ENCODE measurements around the gene OR5AU1.

The OR5AU1 gene

GRCh38 chr14:21155963-21156362 is at the start of gene OR5AU1:
Gene OR5AU1 (minus strand): TSS chr14:21156063. CDS start chr14:21155872, 191 bp downstream.
- Histone ChIP-seq H3K9ac (ENCODE audit: low read depth, low read length) (no peak within 1 kb of the TSS), H3K36me3 (ENCODE audit: control insufficient read depth, insufficient read depth, low read length) (no peaks in the 10 kb centered on the region), H3K4me3 (ENCODE audit: low read depth, low read length) (no peak within 1 kb of the TSS), H3K27me3 (ENCODE audit: control insufficient read depth, insufficient read depth, low read length) (peaks cover 5% of the 10 kb centered on the region), H3K9me3 (ENCODE audit: control insufficient read depth, insufficient read depth, low read length) (no peaks in the 10 kb centered on the region), H3K4me1 (ENCODE audit: control insufficient read depth, insufficient read depth, low read length) (no peaks in the 10 kb centered on the region)

- no peaks in the 10 kb centered on the region for H3K27me3 ChIP-seq (ENCODE audit: control insufficient read depth, insufficient read depth, low read length)
- H3K9ac ChIP-seq (ENCODE audit: low read depth, low read length): no peak overlapping the region
- no peaks in the 10 kb centered on the region for H3K36me3 ChIP-seq (ENCODE audit: control insufficient read depth, insufficient read depth, low read length)
- no peak overlapping the region for H3K4me3 ChIP-seq (ENCODE audit: low read depth, low read length)
- peaks cover 8% of the 10 kb centered on the region for H3K4me1 ChIP-seq (ENCODE audit: control insufficient read depth, insufficient read depth, low read length)
- H3K9me3 ChIP-seq (ENCODE audit: control insufficient read depth, insufficient read depth, low read length): no peaks in the 10 kb centered on the region
These were observed 49.3 kb upstream of the OR5AU1 start for GRCh38 chr14:21205026-21205677.

- H3K36me3 ChIP-seq (ENCODE audit: control insufficient read depth, insufficient read depth, low read length): no peaks in the 10 kb centered on the region
These were observed 48.5 kb upstream of the OR5AU1 start for GRCh38 chr14:21204167-21205025.

GRCh38 chr14:21203470-21204166 is 47.8 kb upstream of the OR5AU1 start:
- Histone ChIP-seq H3K27me3 (ENCODE audit: control insufficient read depth, insufficient read depth, low read length) (no peaks in the 10 kb centered on the region), H3K9ac (ENCODE audit: low read depth, low read length) (no peak overlapping the region), H3K36me3 (ENCODE audit: control insufficient read depth, insufficient read depth, low read length) (no peaks in the 10 kb centered on the region), H3K9me3 (ENCODE audit: control insufficient read depth, insufficient read depth, low read length) (no peaks in the 10 kb centered on the region), H3K4me1 (ENCODE audit: control insufficient read depth, insufficient read depth, low read length) (peaks cover 4% of the 10 kb centered on the region), H3K4me3 (ENCODE audit: low read depth, low read length) (no peak overlapping the region)

More at GRCh38 chr14:21204167-21205025, 48.5 kb upstream of the OR5AU1 start:
- H3K9me3 ChIP-seq (ENCODE audit: control insufficient read depth, insufficient read depth, low read length): no peaks in the 10 kb centered on the region
- H3K4me1 ChIP-seq (ENCODE audit: control insufficient read depth, insufficient read depth, low read length): peaks cover 4% of the 10 kb centered on the region
- H3K4me3 ChIP-seq (ENCODE audit: low read depth, low read length): no peak overlapping the region
- no peak overlapping the region for H3K9ac ChIP-seq (ENCODE audit: low read depth, low read length)
- H3K27me3 ChIP-seq (ENCODE audit: control insufficient read depth, insufficient read depth, low read length): no peaks in the 10 kb centered on the region

GRCh38 chr14:21202463-21203358 is 46.8 kb upstream of the OR5AU1 start:
- H3K4me1 ChIP-seq (ENCODE audit: control insufficient read depth, insufficient read depth, low read length): peaks cover 4% of the 10 kb centered on the region
- no peaks in the 10 kb centered on the region for H3K9me3 ChIP-seq (ENCODE audit: control insufficient read depth, insufficient read depth, low read length)
- H3K9ac ChIP-seq (ENCODE audit: low read depth, low read length): no peak overlapping the region
- no peaks in the 10 kb centered on the region for H3K27me3 ChIP-seq (ENCODE audit: control insufficient read depth, insufficient read depth, low read length)
- no peaks in the 10 kb centered on the region for H3K36me3 ChIP-seq (ENCODE audit: control insufficient read depth, insufficient read depth, low read length)
- H3K4me3 ChIP-seq (ENCODE audit: low read depth, low read length): no peak overlapping the region

GRCh38 chr14:21201732-21202462 is 46.0 kb upstream of the OR5AU1 start:
- no peaks in the 10 kb centered on the region for H3K9me3 ChIP-seq (ENCODE audit: control insufficient read depth, insufficient read depth, low read length)
- no peaks in the 10 kb centered on the region for H3K36me3 ChIP-seq (ENCODE audit: control insufficient read depth, insufficient read depth, low read length)
- peaks cover 2% of the 10 kb centered on the region for H3K4me1 ChIP-seq (ENCODE audit: control insufficient read depth, insufficient read depth, low read length)
- no peak overlapping the region for H3K4me3 ChIP-seq (ENCODE audit: low read depth, low read length)
- no peaks in the 10 kb centered on the region for H3K27me3 ChIP-seq (ENCODE audit: control insufficient read depth, insufficient read depth, low read length)
- H3K9ac ChIP-seq (ENCODE audit: low read depth, low read length): no peak overlapping the region

GRCh38 chr14:21200752-21201461 is 45.0 kb upstream of the OR5AU1 start:
- Histone ChIP-seq H3K9me3 (ENCODE audit: control insufficient read depth, insufficient read depth, low read length) (no peaks in the 10 kb centered on the region), H3K27me3 (ENCODE audit: control insufficient read depth, insufficient read depth, low read length) (no peaks in the 10 kb centered on the region), H3K4me3 (ENCODE audit: low read depth, low read length) (no peak overlapping the region), H3K9ac (ENCODE audit: low read depth, low read length) (no peak overlapping the region), H3K4me1 (ENCODE audit: control insufficient read depth, insufficient read depth, low read length) (no peaks in the 10 kb centered on the region), H3K36me3 (ENCODE audit: control insufficient read depth, insufficient read depth, low read length) (no peaks in the 10 kb centered on the region)

GRCh38 chr14:21199611-21200560 is 44.0 kb upstream of the OR5AU1 start:
- Histone ChIP-seq H3K9ac (ENCODE audit: low read depth, low read length) (no peak overlapping the region), H3K9me3 (ENCODE audit: control insufficient read depth, insufficient read depth, low read length) (no peaks in the 10 kb centered on the region), H3K4me1 (ENCODE audit: control insufficient read depth, insufficient read depth, low read length) (peaks cover 4% of the 10 kb centered on the region), H3K36me3 (ENCODE audit: control insufficient read depth, insufficient read depth, low read length) (no peaks in the 10 kb centered on the region), H3K4me3 (ENCODE audit: low read depth, low read length) (no peak overlapping the region), H3K27me3 (ENCODE audit: control insufficient read depth, insufficient read depth, low read length) (no peaks in the 10 kb centered on the region)

- no peaks in the 10 kb centered on the region for H3K36me3 ChIP-seq (ENCODE audit: control insufficient read depth, insufficient read depth, low read length)
- H3K9ac ChIP-seq (ENCODE audit: low read depth, low read length): no peak overlapping the region
- H3K4me3 ChIP-seq (ENCODE audit: low read depth, low read length): no peak overlapping the region
These were observed 41.7 kb upstream of the OR5AU1 start for GRCh38 chr14:21197418-21198205.

More at GRCh38 chr14:21197418-21198205, 41.7 kb upstream of the OR5AU1 start:
- no peaks in the 10 kb centered on the region for H3K9me3 ChIP-seq (ENCODE audit: control insufficient read depth, insufficient read depth, low read length)
- peaks cover 4% of the 10 kb centered on the region for H3K4me1 ChIP-seq (ENCODE audit: control insufficient read depth, insufficient read depth, low read length)
- peaks cover 1% of the 10 kb centered on the region for H3K27me3 ChIP-seq (ENCODE audit: control insufficient read depth, insufficient read depth, low read length)
